WI38 (cell line): ENCODE measurements around the gene ANKS1B.

ENCODE experiments used
- H3K4me3 ChIP-seq: 2 replicates; pipeline ENCODE4 v1.5.1; 2011; ENCODE audit warnings: low read depth, mild to moderate bottlenecking, control low read depth, low read length
- TF ChIP-seq, protein P1 (sequence below): IDR thresholded peaks from 2 replicates; pipeline ENCODE4 v1.5.1; 2012; ENCODE audit warnings: low read depth, mild to moderate bottlenecking, control low read depth, low read length

Gene ANKS1B

DNA sequence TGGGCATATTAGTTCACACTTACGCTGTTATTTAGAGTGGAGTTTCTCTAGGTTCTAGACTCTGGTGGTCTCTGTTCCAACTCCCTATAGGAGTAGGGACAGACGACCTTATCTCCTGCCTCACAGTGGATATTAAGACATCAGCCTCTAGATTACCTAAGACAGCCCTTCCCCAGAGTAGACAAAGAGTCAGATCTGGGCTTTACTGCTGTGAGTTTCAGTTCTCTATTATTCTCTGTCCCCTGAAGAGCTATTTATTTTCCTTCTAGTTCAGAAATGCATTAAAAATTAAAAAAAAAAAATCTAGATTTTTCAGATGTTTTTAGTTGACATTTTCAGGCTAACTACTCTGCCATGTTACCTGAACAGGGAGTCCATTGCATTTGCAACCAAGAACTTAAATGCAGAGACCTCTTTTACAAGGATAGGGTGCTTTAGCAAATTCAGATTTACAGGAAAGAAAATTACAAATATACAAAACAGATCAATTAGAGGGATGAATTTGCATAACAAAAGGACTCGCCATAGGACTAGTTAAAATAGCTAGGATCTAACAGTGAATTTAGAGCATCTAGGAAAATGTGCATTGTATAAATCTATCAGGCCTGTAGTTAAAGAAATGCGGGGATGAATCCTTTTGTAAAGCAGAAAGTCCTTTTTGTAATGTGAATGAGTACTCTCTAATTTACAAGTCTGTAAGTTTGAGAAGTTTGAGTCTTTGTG lies 958.2 kb downstream of the ANKS1B start:
- TF ChIP-seq, protein P1, sequence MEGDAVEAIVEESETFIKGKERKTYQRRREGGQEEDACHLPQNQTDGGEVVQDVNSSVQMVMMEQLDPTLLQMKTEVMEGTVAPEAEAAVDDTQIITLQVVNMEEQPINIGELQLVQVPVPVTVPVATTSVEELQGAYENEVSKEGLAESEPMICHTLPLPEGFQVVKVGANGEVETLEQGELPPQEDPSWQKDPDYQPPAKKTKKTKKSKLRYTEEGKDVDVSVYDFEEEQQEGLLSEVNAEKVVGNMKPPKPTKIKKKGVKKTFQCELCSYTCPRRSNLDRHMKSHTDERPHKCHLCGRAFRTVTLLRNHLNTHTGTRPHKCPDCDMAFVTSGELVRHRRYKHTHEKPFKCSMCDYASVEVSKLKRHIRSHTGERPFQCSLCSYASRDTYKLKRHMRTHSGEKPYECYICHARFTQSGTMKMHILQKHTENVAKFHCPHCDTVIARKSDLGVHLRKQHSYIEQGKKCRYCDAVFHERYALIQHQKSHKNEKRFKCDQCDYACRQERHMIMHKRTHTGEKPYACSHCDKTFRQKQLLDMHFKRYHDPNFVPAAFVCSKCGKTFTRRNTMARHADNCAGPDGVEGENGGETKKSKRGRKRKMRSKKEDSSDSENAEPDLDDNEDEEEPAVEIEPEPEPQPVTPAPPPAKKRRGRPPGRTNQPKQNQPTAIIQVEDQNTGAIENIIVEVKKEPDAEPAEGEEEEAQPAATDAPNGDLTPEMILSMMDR = no peak
- H3K4me3 ChIP-seq = no peak overlapping the region

DNA sequence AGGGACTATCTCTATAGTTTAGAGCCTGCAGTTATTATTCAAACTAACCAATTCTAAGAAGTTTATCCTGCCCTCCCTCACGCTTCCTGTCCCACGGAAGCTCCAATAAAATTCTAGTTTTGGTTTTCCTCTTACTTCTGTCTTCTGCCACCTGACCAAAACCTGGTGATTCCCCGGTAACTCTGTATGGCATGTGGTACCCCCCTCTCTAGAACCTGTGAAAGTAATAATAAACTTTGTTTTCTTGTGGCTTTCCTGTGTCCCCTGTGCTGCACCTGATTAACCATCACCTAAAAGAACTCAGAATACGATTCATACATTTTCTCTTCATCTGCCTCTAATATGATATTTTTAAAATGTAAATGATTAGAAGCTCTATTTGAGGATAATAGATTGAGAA lies 959.9 kb downstream of the ANKS1B start:
- TF ChIP-seq, protein P1 = no peak
- H3K4me3 ChIP-seq = no peak overlapping the region

- TF ChIP-seq, protein P1 = no peak
- no peak overlapping the region for H3K4me3 ChIP-seq
Measured at GRCh38 chr12:99024191-99024590, 960.5 kb downstream of the ANKS1B start.

GRCh38 chr12:99020871-99021270 lies 963.9 kb downstream of the ANKS1B start:
- TF ChIP-seq, protein P1 = no peak
- no peak overlapping the region for H3K4me3 ChIP-seq

- H3K4me3 ChIP-seq = no peak overlapping the region
- TF ChIP-seq, protein P1 = no peak
Measured at GRCh38 chr12:99019798-99020197, 964.9 kb downstream of the ANKS1B start.

- no peak overlapping the region for H3K4me3 ChIP-seq
- TF ChIP-seq, protein P1 = no peak
Measured at GRCh38 chr12:99017971-99018370, 966.8 kb downstream of the ANKS1B start.

GRCh38 chr12:99009654-99010296 lies 975.0 kb downstream of the ANKS1B start:
- H3K4me3 ChIP-seq = no peak overlapping the region
- TF ChIP-seq, protein P1 = no peak
